ENCODE results near the gene PNLIPRP3.

GRCh38 chr10:116470768-116471415, 43.2 kb downstream of the PNLIPRP3 start:
- no peak for TF ChIP-seq POLR2AphosphoS5 (IDR thresholded peaks at IDR 0.05; ENCODE audit: low read depth, low read length)
- TF ChIP-seq POLR2A (IDR thresholded peaks at IDR 0.05; ENCODE audit: low read depth, low read length), result no peak

Data from GM12891 (cell line).